Measurements from ENCODE around the gene FAM234B. TPM values are rescaled to one million over a fixed set of nuclear protein-coding genes. Genes with fewer than 3 reads are reported as not detected.
A peak's percentile ranks its signal among the peaks of the same experiment; 100 is the strongest.

The FAM234B gene
- polyA plus RNA-seq, 1 donor (not counting 4 experiments of a cell fraction or from before 2014, with no cell fraction given), result 4.5 TPM

- no peaks in the 10 kb centered on the region for H3K27me3 ChIP-seq (ENCODE audit: control insufficient read depth, extremely low read depth, insufficient read depth, low read length)
- H3K9ac ChIP-seq (ENCODE audit: control insufficient read depth, extremely low read depth, insufficient read depth, low read length), result peak overlapping the region; percentile 86
- dilution Hi-C loops (cut with MboI; ENCODE audit: extremely low pct_ligation_motif_present, low sequenced_read_pairs), result no loop called here
- H3K9me3 ChIP-seq (ENCODE audit: control insufficient read depth, low read depth, low read length), result no peaks in the 10 kb centered on the region
- H3K79me2 ChIP-seq (ENCODE audit: control insufficient read depth, insufficient read depth, low read length), result peaks cover 29% of the 10 kb centered on the region
- H3K36me3 ChIP-seq (ENCODE audit: control insufficient read depth in 2 of 2, extremely low read depth in 1 of 2, insufficient read depth in 2 of 2, low read length in 2 of 2), result peaks cover 0 to 3% of the 10 kb centered on the region in 2 experiments
- DNase-seq (ENCODE audit: low read depth, low spot score), result no peak
- H4K20me1 ChIP-seq (ENCODE audit: control insufficient read depth, extremely low read depth, insufficient read depth, low read length), result no peaks in the 10 kb centered on the region
- H2AFZ ChIP-seq (ENCODE audit: control insufficient read depth, low read length), result peak overlapping the region; percentile 88
- H3K27ac ChIP-seq (ENCODE audit: control insufficient read depth, insufficient read depth, low read length), result peak overlapping the region; percentile 67
- H3K9me1 ChIP-seq (ENCODE audit: control insufficient read depth, extremely low read depth, insufficient read depth, low read length), result no peaks in the 10 kb centered on the region
- peak overlapping the region; percentile 80 for H3K4me2 ChIP-seq (ENCODE audit: control insufficient read depth, extremely low read depth, insufficient read depth, low read depth, low read length)
- no peak for FAIRE-seq
- H3K4me3 ChIP-seq (ENCODE audit: control insufficient read depth in 2 of 3, extremely low read depth in 1 of 3, insufficient read depth in 2 of 3, low read depth in 1 of 3, low read length in 3 of 3), result peak overlapping the region; percentile 55 to 89 (median 85)
- TF ChIP-seq CTCF (optimal IDR thresholded peaks at IDR 0.05 in 1 of 3, IDR thresholded peaks at IDR 0.05 in 1 of 3, conservative IDR thresholded peaks at IDR 0.05 in 1 of 3; ENCODE audit: extremely low read depth in 1 of 3, insufficient read depth in 2 of 3, low read length in 3 of 3) (no peak), EZH2 (IDR thresholded peaks at IDR 0.05; ENCODE audit: low read length) (no peak)
- peaks cover 11% of the 10 kb centered on the region for H3K4me1 ChIP-seq (ENCODE audit: control insufficient read depth, extremely low read depth, insufficient read depth, low read length)
Measured at GRCh38 chr12:12999271-12999958, 44.8 kb upstream of the FAM234B start.

GRCh38 chr12:12999959-13000615, 44.1 kb upstream of the FAM234B start, which contains the start of gene HEBP1:
Gene HEBP1, minus strand, starts transcription at chr12:13000265. Its CDS starts 151 bp downstream, at chr12:13000114.
- Histone ChIP-seq H3K9me3 (ENCODE audit: control insufficient read depth, low read depth, low read length) (no peaks in the 10 kb centered on the region), H3K79me2 (ENCODE audit: control insufficient read depth, insufficient read depth, low read length) (peaks cover 25% of the 10 kb centered on the region), H4K20me1 (ENCODE audit: control insufficient read depth, extremely low read depth, insufficient read depth, low read length) (no peaks in the 10 kb centered on the region), H2AFZ (ENCODE audit: control insufficient read depth, low read length) (peak within 1 kb of the TSS; percentile 88), H3K4me3 (ENCODE audit: control insufficient read depth in 2 of 3, extremely low read depth in 1 of 3, insufficient read depth in 2 of 3, low read depth in 1 of 3, low read length in 3 of 3) (peak within 1 kb of the TSS; percentile 55 to 89 (median 85)), H3K27me3 (ENCODE audit: control insufficient read depth, extremely low read depth, insufficient read depth, low read length) (no peaks in the 10 kb centered on the region), H3K4me1 (ENCODE audit: control insufficient read depth, extremely low read depth, insufficient read depth, low read length) (peaks cover 11% of the 10 kb centered on the region), H3K9me1 (ENCODE audit: control insufficient read depth, extremely low read depth, insufficient read depth, low read length) (no peaks in the 10 kb centered on the region), H3K9ac (ENCODE audit: control insufficient read depth, extremely low read depth, insufficient read depth, low read length) (peak within 1 kb of the TSS; percentile 86), H3K4me2 (ENCODE audit: control insufficient read depth, extremely low read depth, insufficient read depth, low read depth, low read length) (peak within 1 kb of the TSS; percentile 88), H3K36me3 (ENCODE audit: control insufficient read depth in 2 of 2, extremely low read depth in 1 of 2, insufficient read depth in 2 of 2, low read length in 2 of 2) (peaks cover 0 to under 1% of the 10 kb centered on the region in 2 experiments), H3K27ac (ENCODE audit: control insufficient read depth, insufficient read depth, low read length) (peak within 1 kb of the TSS; percentile 67)
- dilution Hi-C loops (cut with MboI; ENCODE audit: extremely low pct_ligation_motif_present, low sequenced_read_pairs), result no loop called here
- TF ChIP-seq EZH2 (IDR thresholded peaks at IDR 0.05; ENCODE audit: low read length) (no peak), CTCF (optimal IDR thresholded peaks at IDR 0.05 in 1 of 3, IDR thresholded peaks at IDR 0.05 in 1 of 3, conservative IDR thresholded peaks at IDR 0.05 in 1 of 3; ENCODE audit: extremely low read depth in 1 of 3, insufficient read depth in 2 of 3, low read length in 3 of 3) (peak in 1 of 3 experiments; percentile 17)
- FAIRE-seq (no peak), DNase-seq (ENCODE audit: low read depth, low spot score) (no peak)
